CD14-positive monocyte (primary cell): ENCODE data around the gene FHL3. TPM values are rescaled to one million over a fixed set of nuclear protein-coding genes. Genes with fewer than 3 reads are reported as not detected.

Source experiments
- DNase-seq, 3 donors: peaks; one replicate each; pipeline ENCODE4 v3.0.0-alpha.2; 2011 to 2022
- H2AFZ ChIP-seq: 2 replicates; pipeline ENCODE4 v1.6.0; 2012; ENCODE audit warnings: mild to moderate bottlenecking, low read depth, low read length, inconsistent platforms; ENCODE audit not compliant: insufficient read depth, poor library complexity, severe bottlenecking
- H3K27ac ChIP-seq, 2 donors: 1 replicate in 1 of 2; 2 replicates in 1 of 2; pipeline ENCODE4 v1.5.1; 2012 to 2013; ENCODE audit warnings: low read length in 2 of 2, control low read depth in 1 of 2, inconsistent platforms in 1 of 2, low read depth in 1 of 2, mild to moderate bottlenecking in 1 of 2
- H3K27me3 ChIP-seq, 2 donors: one replicate each; pipeline versions ENCODE4 v1.6.0 to v1.6.1; 2011 to 2013; ENCODE audit warnings: low read length in 2 of 2; ENCODE audit not compliant: control insufficient read depth in 2 of 2, insufficient read depth in 2 of 2
- H3K36me3 ChIP-seq, 2 donors: replicated peaks in 1 of 2; 1 replicate in 1 of 2; 2 replicates in 1 of 2; pipeline versions ENCODE4 v1.5.1 to v1.6.1; 2012 to 2013; ENCODE audit warnings: low read length in 2 of 2, control low read depth in 1 of 2, inconsistent platforms in 1 of 2, mild to moderate bottlenecking in 1 of 2; ENCODE audit not compliant: insufficient read depth in 2 of 2, control insufficient read depth in 1 of 2
- H3K4me1 ChIP-seq, 2 donors: 1 replicate in 1 of 2; 2 replicates in 1 of 2; pipeline versions ENCODE4 v1.5.1 to v1.6.1; 2012 to 2013; ENCODE audit warnings: low read length in 2 of 2, control low read depth in 1 of 2, inconsistent platforms in 1 of 2, mild to moderate bottlenecking in 1 of 2, moderate library complexity in 1 of 2; ENCODE audit not compliant: insufficient read depth in 2 of 2, control insufficient read depth in 1 of 2
- H3K4me2 ChIP-seq: replicated peaks from 2 replicates; pipeline ENCODE3; 2012; ENCODE audit warnings: low read length, moderate library complexity, mild to moderate bottlenecking; ENCODE audit not compliant: poor library complexity, severe bottlenecking; ENCODE audit errors: extremely low read depth
- H3K4me3 ChIP-seq, 3 experiments: fragments of 200-600 bp in 1 of 3; sonication (generic) in 1 of 3; replicated peaks in 1 of 3; 1 replicate in 2 of 3; 2 replicates in 1 of 3; pipeline ENCODE4 v1.5.1; 2011 to 2013; ENCODE audit warnings: low read length in 3 of 3, mild to moderate bottlenecking in 3 of 3, control low read depth in 2 of 3, low read depth in 2 of 3, inconsistent platforms in 1 of 3, moderate library complexity in 1 of 3
- H3K79me2 ChIP-seq: 2 replicates; pipeline ENCODE4 v1.6.0; 2012; ENCODE audit warnings: mild to moderate bottlenecking, control low read depth, inconsistent platforms, low read length, moderate library complexity; ENCODE audit not compliant: insufficient read depth
- H3K9ac ChIP-seq: 2 replicates; pipeline ENCODE4 v1.6.0; 2017; ENCODE audit warnings: low read length, mild to moderate bottlenecking; ENCODE audit not compliant: insufficient read depth, poor library complexity, severe bottlenecking
- H3K9me3 ChIP-seq, 2 donors: replicated peaks in 1 of 2; 1 replicate in 1 of 2; 2 replicates in 1 of 2; pipeline versions ENCODE4 v1.5.1 to v1.6.1; 2012 to 2013; ENCODE audit warnings: low read length in 2 of 2, control low read depth in 1 of 2; ENCODE audit not compliant: control insufficient read depth in 1 of 2, insufficient read depth in 1 of 2
- H4K20me1 ChIP-seq: 2 replicates; pipeline ENCODE4 v1.6.0; 2012; ENCODE audit warnings: mild to moderate bottlenecking, low read length, control low read depth, moderate library complexity; ENCODE audit not compliant: insufficient read depth
- H3K27ac Mint-ChIP-seq, 7 donors: one replicate each; pipeline ENCODE4 v1.8.0; 2020; ENCODE audit warnings: mild to moderate bottlenecking in 7 of 7, mixed read lengths in 7 of 7, moderate library complexity in 6 of 7, inconsistent platforms in 2 of 7
- H3K27me3 Mint-ChIP-seq, 3 donors: one replicate each; pipeline ENCODE4 v1.8.0; 2021 to 2022; ENCODE audit warnings: low read depth in 3 of 3, mild to moderate bottlenecking in 3 of 3, mixed read lengths in 3 of 3, moderate library complexity in 3 of 3, inconsistent platforms in 1 of 3
- H3K36me3 Mint-ChIP-seq, 2 donors: one replicate each; pipeline ENCODE4 v1.8.0; 2020; ENCODE audit warnings: mixed read lengths in 2 of 2, inconsistent platforms in 1 of 2, mild to moderate bottlenecking in 1 of 2
- H3K4me1 Mint-ChIP-seq: one replicate; pipeline ENCODE4 v1.8.0; 2020; ENCODE audit warnings: mild to moderate bottlenecking, mixed read lengths
- H3K4me3 Mint-ChIP-seq, 2 donors: one replicate each; pipeline ENCODE4 v1.8.0; 2020; ENCODE audit warnings: mild to moderate bottlenecking in 2 of 2, mixed read lengths in 2 of 2, moderate library complexity in 1 of 2
- H3K9me3 Mint-ChIP-seq, 7 donors: one replicate each; pipeline ENCODE4 v1.8.0; 2020 to 2022; ENCODE audit warnings: mixed read lengths in 7 of 7, mild to moderate bottlenecking in 6 of 7, moderate library complexity in 6 of 7, inconsistent platforms in 2 of 7
- CTCF ChIP-seq: fragments of 200-600 bp; IDR thresholded peaks from one replicate; pipeline ENCODE4 v1.8.0; 2022; ENCODE audit warnings: antibody characterized with exemption, mild to moderate bottlenecking
- WGBS: methylation state at CpG from one replicate; pipeline ENCODE4 v1.1.5; 2013; ENCODE audit warnings: missing lambda C conversion rate; ENCODE audit not compliant: insufficient coverage; 5-methylcytosine and 5-hydroxymethylcytosine counted together
- intact Hi-C, 2 donors: fragments of 100-400 bp; cut with micrococcal nuclease; formaldehyde crosslinking; loops; one replicate each; pipeline versions ENCODE4 v1.15.0 to v1.15.1; 2023
- polyA plus RNA-seq, 3 donors: library from polyadenylated mRNA; depleted of rRNA in 1 of 3; unstranded in 2 of 3; stranded (reverse) in 1 of 3; fragments of 300-500 nt in 2 of 3; fragments of >200 nt in 1 of 3; fragmentation: Illumina TruSeq in 2 of 3; gene quantifications; 1 replicate in 2 of 3; 2 replicates in 1 of 3; pipeline ENCODE4 v1.2.3, GENCODE V29; 2012 to 2021

FHL3 gene
- polyA plus RNA-seq, 3 donors: 24.7 to 32.3 (median 26.1) TPM

GRCh38 chr1:38041936-38042834 lies 36.9 kb upstream of the FHL3 start:
- Histone ChIP-seq H2AFZ (no peak overlapping the region), H3K79me2 (no peaks in the 10 kb centered on the region), H3K9ac (no peak overlapping the region), H3K36me3 (no peaks in the 10 kb centered on the region), H3K27ac (no peak overlapping the region), H3K4me2 (no peak overlapping the region), H3K4me1 (peaks cover 7 to 16% of the 10 kb centered on the region in 2 donors), H3K27me3 (peaks cover 27 to 54% of the 10 kb centered on the region in 2 donors), H3K9me3 (no peaks in the 10 kb centered on the region), H3K4me3 (no peak overlapping the region), H4K20me1 (no peaks in the 10 kb centered on the region)
- Mint-ChIP-seq H3K4me3 (peak overlapping the region in 1 of 2 donors; percentile 64), H3K27me3 (peaks cover 41 to 67% (median 51%) of the 10 kb centered on the region in 3 donors), H3K9me3 (peaks cover 0 to 14% (median 3%) of the 10 kb centered on the region in 7 donors), H3K36me3 (no peaks in the 10 kb centered on the region), H3K27ac (no peak overlapping the region), H3K4me1 (peaks cover 11% of the 10 kb centered on the region)
- WGBS: 85% methylated on average over 18 of the region's 21 CpGs
- no peak for DNase-seq
- intact Hi-C loops: loop anchor here in 1 of 2 donors (10.0 kb wide), 1 partner anchor 793 kb away; no protein-coding TSS in a partner anchor
- no peak for TF ChIP-seq CTCF

GRCh38 chr1:38039331-38040088 lies 34.2 kb upstream of the FHL3 start:
- H3K4me2 ChIP-seq: no peak overlapping the region
- Mint-ChIP-seq H3K4me1 (peaks cover 5% of the 10 kb centered on the region), H3K36me3 (no peaks in the 10 kb centered on the region), H3K27ac (no peak overlapping the region), H3K9me3 (peaks cover 0 to 9% (median 3%) of the 10 kb centered on the region in 7 donors), H3K27me3 (peaks cover 31 to 47% (median 38%) of the 10 kb centered on the region in 3 donors), H3K4me3 (no peak overlapping the region)
- no peaks in the 10 kb centered on the region for H3K9me3 ChIP-seq
- no peak overlapping the region for H2AFZ ChIP-seq
- 88% methylated on average over 13 of the region's 17 CpGs for WGBS
- H3K27ac ChIP-seq: no peak overlapping the region
- intact Hi-C loops: loop anchor here in 1 of 2 donors (10.0 kb wide), 1 partner anchor 795 kb away; no protein-coding TSS in a partner anchor
- H3K27me3 ChIP-seq: peaks cover 16 to 40% of the 10 kb centered on the region in 2 donors
- H3K79me2 ChIP-seq: no peaks in the 10 kb centered on the region
- no peak for DNase-seq
- H3K4me3 ChIP-seq: no peak overlapping the region
- H3K4me1 ChIP-seq: peaks cover 0 to 4% of the 10 kb centered on the region in 2 donors
- H3K36me3 ChIP-seq: no peaks in the 10 kb centered on the region
- H3K9ac ChIP-seq: no peak overlapping the region
- H4K20me1 ChIP-seq: no peaks in the 10 kb centered on the region
- TF ChIP-seq CTCF: no peak
